GM12891 (cell line): ENCODE data around the gene FANCB.

Source experiments
- POLR2A ChIP-seq: IDR thresholded peaks from 2 replicates; pipeline ENCODE4 v1.6.1; 2011; ENCODE audit warnings: low read depth, low read length, control low read depth
- POLR2AphosphoS5 ChIP-seq: IDR thresholded peaks from 2 replicates; pipeline ENCODE4 v1.6.1; 2011; ENCODE audit warnings: low read depth, low read length, control low read depth

DNA sequence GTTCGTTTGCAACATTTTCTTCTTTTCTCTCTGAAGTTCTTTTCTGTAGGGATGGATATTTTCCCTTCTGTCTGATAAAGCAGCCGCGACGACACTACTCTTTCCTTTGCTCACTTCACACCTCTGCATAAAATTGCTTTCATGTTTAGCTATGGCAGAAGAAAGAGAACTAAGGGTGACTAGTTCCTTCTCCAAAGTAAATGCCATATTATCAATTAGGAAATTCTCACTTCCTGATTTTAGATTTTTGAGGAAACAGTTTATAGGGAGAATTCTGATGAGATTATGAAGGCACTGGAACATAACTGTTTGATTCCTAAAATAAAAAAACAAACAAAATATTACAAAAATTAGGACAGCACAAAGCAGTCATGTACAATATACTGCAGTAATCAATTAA is 29.2 kb downstream of the FANCB start:
- TF ChIP-seq POLR2AphosphoS5, result no peak
- TF ChIP-seq POLR2A, result no peak
